Suprapubic skin (tissue), 4 donors: ENCODE results near the gene ITPKC.

Experiments used
- CTCF ChIP-seq, 2 donors: fragments of 200-600 bp in 1 of 2; fragments of 450-650 bp in 1 of 2; sonication (generic) in 1 of 2; IDR thresholded peaks; one replicate each; pipeline ENCODE4 v1.5.1; 2016 to 2019; ENCODE audit warnings: antibody characterized with exemption in 2 of 2, mild to moderate bottlenecking in 1 of 2, moderate library complexity in 1 of 2
- POLR2A ChIP-seq, 2 donors: fragments of 450-650 bp; IDR thresholded peaks; one replicate each; pipeline ENCODE4 v1.6.1; 2017; ENCODE audit warnings: antibody characterized with exemption in 2 of 2, mild to moderate bottlenecking in 2 of 2, moderate library complexity in 2 of 2
- POLR2AphosphoS5 ChIP-seq, 3 donors: sonication (generic); formaldehyde crosslinking; IDR thresholded peaks; one replicate each; pipeline ENCODE4 v1.6.1; 2017; ENCODE audit warnings: antibody characterized with exemption in 3 of 3

- TF ChIP-seq CTCF (IDR thresholded peaks at IDR 0.05) (no peak), POLR2AphosphoS5 (IDR thresholded peaks at IDR 0.05) (no peak), POLR2A (IDR thresholded peaks at IDR 0.05) (no peak)
Measured at GRCh38 chr19:40781140-40781539, 64.2 kb downstream of the ITPKC start.
